Esophagus mucosa (tissue), 1 donor: ENCODE results near the gene SMAD9. TPM values are rescaled to one million over a fixed set of nuclear protein-coding genes. Genes with fewer than 3 reads are reported as not detected.
A peak's percentile ranks its signal among the peaks of the same experiment; 100 is the strongest.
"Not testable (repeated sequence)": the region's sequence is repeated elsewhere in the genome, so short reads cannot be mapped to it uniquely, and the experiment has no call there.

Source experiments
- ATAC-seq: fragments of 200-7000 bp; cut with Tn5 transposase; one replicate; pipeline ENCODE4 v1.9.1; 2020
- total RNA-seq: library from RNA; stranded (reverse); gene quantifications from one replicate; pipeline ENCODE4 v1.2.4, GENCODE V29; 2023
- donor health status: DM: yes; HTN: yes; CAD: no.

Gene SMAD9
- total RNA-seq, 1 donor from 2014 or later = 0.68 TPM

GRCh38 chr13:36910545-36910944, 9.5 kb downstream of the SMAD9 start:
- no peak for ATAC-seq

GRCh38 chr13:36907821-36908220, 12.2 kb downstream of the SMAD9 start:
- no peak for ATAC-seq

GRCh38 chr13:36907266-36907665, 12.8 kb downstream of the SMAD9 start:
- ATAC-seq = no peak

- no peak for ATAC-seq
Observed at GRCh38 chr13:36905944-36906343, 14.1 kb downstream of the SMAD9 start.

- ATAC-seq = no peak
Observed at GRCh38 chr13:36903925-36904595, 16.0 kb downstream of the SMAD9 start.

GRCh38 chr13:36897054-36897616, 22.9 kb downstream of the SMAD9 start:
- no peak for ATAC-seq

GRCh38 chr13:36891752-36892151, 28.3 kb downstream of the SMAD9 start:
- ATAC-seq = no peak

- ATAC-seq = no peak
Observed at GRCh38 chr13:36888645-36889044, 31.4 kb downstream of the SMAD9 start.

GRCh38 chr13:36887758-36888521, 32.1 kb downstream of the SMAD9 start:
- no peak for ATAC-seq

- no peak for ATAC-seq
Observed at GRCh38 chr13:36885901-36886300, 34.1 kb downstream of the SMAD9 start.

GRCh38 chr13:36884235-36884634, 35.8 kb downstream of the SMAD9 start:
- no peak for ATAC-seq

GRCh38 chr13:36883824-36884223, 36.2 kb downstream of the SMAD9 start:
- no peak for ATAC-seq

GRCh38 chr13:36883392-36883791, 36.6 kb downstream of the SMAD9 start:
- not testable (repeated sequence) for ATAC-seq

GRCh38 chr13:36882829-36883390, 37.1 kb downstream of the SMAD9 start:
- no peak for ATAC-seq

- no peak for ATAC-seq
Observed at GRCh38 chr13:36880961-36881360, 39.1 kb downstream of the SMAD9 start.

- no peak for ATAC-seq
Observed at GRCh38 chr13:36879218-36879938, 40.7 kb downstream of the SMAD9 start.

- ATAC-seq = no peak
Observed at GRCh38 chr13:36875961-36876360, 44.1 kb downstream of the SMAD9 start.

- ATAC-seq = no peak
Observed at GRCh38 chr13:36875431-36875830, 44.6 kb downstream of the SMAD9 start.

GRCh38 chr13:36872621-36873020, 47.4 kb downstream of the SMAD9 start:
- no peak for ATAC-seq

- peak; percentile 39 for ATAC-seq
Observed at GRCh38 chr13:36870050-36870692, 49.9 kb downstream of the SMAD9 start.

GRCh38 chr13:36866232-36866631, 53.8 kb downstream of the SMAD9 start:
- no peak for ATAC-seq

- no peak for ATAC-seq
Observed at GRCh38 chr13:36865265-36865664, 54.8 kb downstream of the SMAD9 start.
